Brain microvascular endothelial cell (primary cell): ENCODE results near the gene KITLG.

ENCODE experiments used
- DNase-seq: peaks from one replicate; pipeline ENCODE4 v3.0.0-alpha.2; 2020
- H3K27ac ChIP-seq: fragments of 250-450 bp; sonication (Bioruptor Pico); 2 replicates; pipeline ENCODE4 v1.5.1; 2020; ENCODE audit warnings: mild to moderate bottlenecking, moderate library complexity
- H3K27me3 ChIP-seq: fragments of 250-450 bp; sonication (Bioruptor Pico); replicated peaks from 2 replicates; pipeline ENCODE4 v1.5.1; 2020; ENCODE audit warnings: mild to moderate bottlenecking
- H3K36me3 ChIP-seq: fragments of 250-450 bp; sonication (Bioruptor Pico); replicated peaks from 2 replicates; pipeline ENCODE4 v1.5.1; 2020; ENCODE audit warnings: mild to moderate bottlenecking
- H3K4me3 ChIP-seq: 2 replicates; pipeline ENCODE4 v1.5.1; 2011; ENCODE audit warnings: low read depth, mild to moderate bottlenecking, control low read depth, low read length, moderate library complexity
- CTCF ChIP-seq: IDR thresholded peaks from 2 replicates; pipeline ENCODE4 v1.5.1; 2011; ENCODE audit warnings: low read depth, mild to moderate bottlenecking, moderate library complexity, low read length, control low read depth, inconsistent platforms; ENCODE audit errors: missing control alignments
- in situ Hi-C: cut with HindIII; loops from 2 replicates; pipeline ENCODE4 v1.10.0; 2017; ENCODE audit warnings: low sequenced_read_pairs, low pct_ligation_motif_present

The KITLG gene

GRCh38 chr12:88507270-88507669 lies 73.0 kb downstream of the KITLG start:
- DNase-seq: no peak
- TF ChIP-seq CTCF: no peak
- in situ Hi-C loops: no loop called here
- Histone ChIP-seq H3K4me3 (no peak overlapping the region), H3K27me3 (no peaks in the 10 kb centered on the region), H3K27ac (no peak overlapping the region), H3K36me3 (peaks cover 7% of the 10 kb centered on the region)

GRCh38 chr12:88505696-88506095 lies 74.6 kb downstream of the KITLG start:
- no peak for DNase-seq
- peaks cover 7% of the 10 kb centered on the region for H3K36me3 ChIP-seq
- H3K27me3 ChIP-seq: no peaks in the 10 kb centered on the region
- H3K27ac ChIP-seq: no peak overlapping the region
- in situ Hi-C loops: no loop called here
- TF ChIP-seq CTCF: no peak
- H3K4me3 ChIP-seq: no peak overlapping the region

- Histone ChIP-seq H3K4me3 (no peak overlapping the region), H3K36me3 (peaks cover 7% of the 10 kb centered on the region), H3K27me3 (no peaks in the 10 kb centered on the region), H3K27ac (no peak overlapping the region)
- TF ChIP-seq CTCF: no peak
- in situ Hi-C loops: no loop called here
- DNase-seq: no peak
These were observed 77.0 kb downstream of the KITLG start for GRCh38 chr12:88503281-88503703.

GRCh38 chr12:88501972-88502938 lies 78.0 kb downstream of the KITLG start:
- Histone ChIP-seq H3K27ac (no peak overlapping the region), H3K4me3 (no peak overlapping the region), H3K36me3 (peaks cover 7% of the 10 kb centered on the region), H3K27me3 (no peaks in the 10 kb centered on the region)
- TF ChIP-seq CTCF: no peak
- in situ Hi-C loops: no loop called here
- no peak for DNase-seq

GRCh38 chr12:88496891-88497371 lies 83.3 kb downstream of the KITLG start:
- no peaks in the 10 kb centered on the region for H3K36me3 ChIP-seq

More at GRCh38 chr12:88496891-88497371, 83.3 kb downstream of the KITLG start:
- in situ Hi-C loops: no loop called here
- no peak overlapping the region for H3K4me3 ChIP-seq
- H3K27me3 ChIP-seq: no peaks in the 10 kb centered on the region
- no peak for TF ChIP-seq CTCF
- no peak overlapping the region for H3K27ac ChIP-seq
- DNase-seq: no peak
